Esophagus squamous epithelium (tissue), 4 donors: ENCODE measurements around the gene PEAR1.

Source experiments
- POLR2A ChIP-seq, 4 donors: fragments of 450-650 bp; IDR thresholded peaks; one replicate each; pipeline ENCODE4 v1.6.1; 2017; ENCODE audit warnings: antibody characterized with exemption in 4 of 4, mild to moderate bottlenecking in 4 of 4, moderate library complexity in 3 of 4
- TF ChIP-seq, protein P1 (sequence below), 6 experiments: fragments of 450-650 bp in 4 of 6; fragments of 200-600 bp in 2 of 6; sonication (generic) in 2 of 6; IDR thresholded peaks; one replicate each; pipeline ENCODE4 v1.5.1; 2016 to 2019; ENCODE audit warnings: antibody characterized with exemption in 6 of 6, mild to moderate bottlenecking in 4 of 6, moderate library complexity in 4 of 6

DNA sequence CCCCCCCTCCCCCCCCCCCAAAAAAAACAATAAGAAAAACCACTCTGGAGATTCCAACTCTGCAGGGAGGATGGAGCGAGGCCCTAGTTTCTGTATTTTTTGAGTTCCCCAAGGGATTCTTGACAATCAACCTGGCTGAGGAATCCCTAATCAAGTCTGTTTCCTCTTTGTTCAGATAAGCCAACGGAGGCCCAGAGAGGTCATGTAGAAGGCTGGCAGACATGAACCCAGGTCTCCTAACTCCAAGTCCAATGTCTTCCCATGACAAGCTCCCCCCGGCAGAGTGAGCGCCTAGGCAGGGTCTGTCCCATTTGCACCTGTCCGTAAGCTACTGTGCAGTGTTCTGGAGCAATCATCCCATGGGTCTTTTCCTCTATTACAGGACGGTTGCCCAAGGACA is 66.4 kb downstream of the PEAR1 start:
- TF ChIP-seq POLR2A (IDR thresholded peaks at IDR 0.05), result no peak
- TF ChIP-seq, protein P1, sequence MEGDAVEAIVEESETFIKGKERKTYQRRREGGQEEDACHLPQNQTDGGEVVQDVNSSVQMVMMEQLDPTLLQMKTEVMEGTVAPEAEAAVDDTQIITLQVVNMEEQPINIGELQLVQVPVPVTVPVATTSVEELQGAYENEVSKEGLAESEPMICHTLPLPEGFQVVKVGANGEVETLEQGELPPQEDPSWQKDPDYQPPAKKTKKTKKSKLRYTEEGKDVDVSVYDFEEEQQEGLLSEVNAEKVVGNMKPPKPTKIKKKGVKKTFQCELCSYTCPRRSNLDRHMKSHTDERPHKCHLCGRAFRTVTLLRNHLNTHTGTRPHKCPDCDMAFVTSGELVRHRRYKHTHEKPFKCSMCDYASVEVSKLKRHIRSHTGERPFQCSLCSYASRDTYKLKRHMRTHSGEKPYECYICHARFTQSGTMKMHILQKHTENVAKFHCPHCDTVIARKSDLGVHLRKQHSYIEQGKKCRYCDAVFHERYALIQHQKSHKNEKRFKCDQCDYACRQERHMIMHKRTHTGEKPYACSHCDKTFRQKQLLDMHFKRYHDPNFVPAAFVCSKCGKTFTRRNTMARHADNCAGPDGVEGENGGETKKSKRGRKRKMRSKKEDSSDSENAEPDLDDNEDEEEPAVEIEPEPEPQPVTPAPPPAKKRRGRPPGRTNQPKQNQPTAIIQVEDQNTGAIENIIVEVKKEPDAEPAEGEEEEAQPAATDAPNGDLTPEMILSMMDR (IDR thresholded peaks at IDR 0.05), result no peak
